HTR-8/SVneo (cell line): ENCODE data around the gene C10orf88.
A peak's percentile ranks its signal among the peaks of the same experiment; 100 is the strongest.

Source experiments
- DNase-seq: peaks from one replicate; pipeline ENCODE4 v3.0.0; 2011; ENCODE audit warnings: low spot score, mixed read lengths; ENCODE audit not compliant: insufficient read length
- FAIRE-seq: peaks from 2 replicates; lab custom pipeline; 2011; peaks lifted over from hg19 to GRCh38; lab: Jason Lieb, UNC

C10orf88 gene, protein sequence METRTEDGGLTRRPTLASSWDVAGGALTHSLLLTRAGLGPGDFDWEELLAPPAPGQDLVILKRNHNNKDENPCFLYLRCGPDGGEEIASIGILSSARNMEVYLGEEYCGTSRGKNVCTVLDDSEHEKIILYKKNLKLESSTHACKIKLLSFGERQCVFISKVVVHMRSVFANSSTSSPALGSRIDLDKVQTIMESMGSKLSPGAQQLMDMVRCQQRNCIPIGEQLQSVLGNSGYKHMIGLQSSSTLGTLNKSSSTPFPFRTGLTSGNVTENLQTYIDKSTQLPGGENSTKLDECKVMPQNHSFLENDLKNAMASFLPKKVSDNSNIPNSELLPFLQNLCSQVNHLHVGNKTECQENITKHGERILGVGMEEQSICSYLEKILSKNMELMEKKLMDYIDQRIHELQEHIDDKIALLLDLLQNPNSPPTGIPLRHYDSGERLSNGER

DNA sequence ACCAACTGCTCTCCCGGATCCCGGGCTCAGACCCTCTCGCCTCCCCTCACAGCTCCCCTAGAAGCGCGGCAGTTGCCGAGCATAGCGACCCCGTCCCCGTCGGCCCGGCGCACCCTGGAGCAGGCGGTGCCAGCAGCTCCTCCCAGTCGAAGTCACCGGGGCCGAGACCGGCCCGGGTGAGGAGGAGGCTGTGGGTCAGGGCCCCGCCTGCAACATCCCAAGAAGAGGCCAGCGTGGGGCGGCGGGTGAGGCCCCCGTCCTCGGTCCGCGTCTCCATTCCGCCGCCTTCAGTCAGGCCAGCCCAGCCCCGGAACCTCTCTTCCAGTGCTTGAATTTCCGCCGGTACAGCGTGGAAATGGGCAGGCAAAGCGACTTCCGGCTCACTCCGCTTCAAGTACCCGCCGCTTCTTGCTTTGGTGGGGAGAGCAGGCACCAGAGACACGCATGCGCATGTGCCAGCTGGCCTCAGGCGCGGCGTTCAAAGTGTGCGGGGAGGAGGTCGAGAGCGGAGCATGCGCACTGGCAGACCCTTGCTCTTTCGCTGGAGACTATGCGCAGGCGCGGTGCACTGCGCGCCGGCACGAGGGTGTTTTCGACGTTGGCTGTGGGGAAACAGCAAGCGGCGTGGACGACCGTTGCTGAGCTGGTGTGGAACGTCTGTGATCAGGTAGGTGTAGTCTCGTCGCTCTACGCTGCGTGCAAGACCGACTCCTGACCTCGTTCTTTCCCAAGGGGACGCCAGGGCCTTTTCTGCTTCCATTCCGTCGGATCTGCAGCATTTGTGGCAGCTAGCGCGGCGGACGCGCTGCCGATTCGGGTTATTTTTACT is at the start of gene C10orf88:
TSS of gene C10orf88 (minus strand) at position 326 of the 829 bp plus-strand sequence. CDS start at position 277, 49 bp downstream.
- DNase-seq (peak; percentile 94), FAIRE-seq (peak; percentile 82)

DNA sequence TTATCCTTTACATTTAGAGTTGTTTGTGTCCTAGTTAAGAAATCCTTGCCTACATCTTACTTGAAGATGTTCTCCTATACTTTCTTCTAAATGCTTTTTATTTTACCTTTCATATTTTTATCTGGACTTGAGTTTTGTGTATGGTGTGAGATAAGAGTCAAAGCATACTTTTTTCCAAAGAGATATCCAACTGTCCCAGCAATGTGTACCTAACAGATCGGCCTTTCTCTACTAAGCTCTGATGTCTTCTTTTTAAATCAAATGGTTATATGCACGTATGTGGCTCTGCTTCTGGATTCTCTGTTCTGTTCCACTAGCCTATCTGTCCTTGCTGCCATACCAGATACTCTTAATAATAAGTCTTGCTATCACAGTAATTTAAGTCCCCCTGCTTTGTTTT is 47.3 kb upstream of the C10orf88 start:
- FAIRE-seq (no peak), DNase-seq (no peak)

DNA sequence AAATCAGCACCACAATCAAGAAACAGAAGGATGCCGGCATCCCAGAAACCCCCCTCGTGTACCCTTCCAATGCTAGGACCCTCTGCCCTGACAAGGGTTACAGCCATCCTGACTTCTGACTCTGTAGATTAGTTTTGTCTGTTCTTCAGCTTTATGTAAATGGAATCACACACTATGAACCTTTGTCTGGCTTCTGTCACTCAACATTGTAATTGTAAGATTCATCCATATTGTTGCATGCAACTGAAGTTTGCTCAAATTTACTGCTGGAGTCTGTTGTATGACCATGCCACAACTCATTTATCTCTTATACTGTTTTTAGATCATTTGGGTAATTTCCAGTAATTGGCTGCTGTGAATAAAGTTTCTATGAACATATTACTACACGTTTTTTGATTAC is 46.1 kb upstream of the C10orf88 start:
- FAIRE-seq: no peak
- DNase-seq: no peak

DNA sequence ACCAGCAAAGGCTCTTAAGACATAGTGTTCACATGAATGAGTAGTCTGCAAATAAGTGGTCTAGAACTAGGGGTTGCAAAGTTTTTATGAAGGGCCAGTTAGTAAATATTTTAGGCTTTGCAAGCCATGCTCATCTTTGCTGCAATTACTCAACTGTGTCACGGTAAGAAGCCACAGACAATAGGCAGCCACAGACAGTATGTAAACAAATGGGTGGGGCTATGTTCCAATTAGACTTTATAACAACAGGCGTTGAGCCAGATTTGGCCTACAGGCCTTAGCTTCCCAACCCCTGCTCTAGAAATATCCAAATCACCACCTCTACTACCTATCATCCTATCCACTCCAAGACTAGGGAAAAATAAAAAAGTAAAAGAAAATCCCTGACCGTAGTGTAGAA is 45.3 kb upstream of the C10orf88 start:
- no peak for DNase-seq
- FAIRE-seq: no peak

DNA sequence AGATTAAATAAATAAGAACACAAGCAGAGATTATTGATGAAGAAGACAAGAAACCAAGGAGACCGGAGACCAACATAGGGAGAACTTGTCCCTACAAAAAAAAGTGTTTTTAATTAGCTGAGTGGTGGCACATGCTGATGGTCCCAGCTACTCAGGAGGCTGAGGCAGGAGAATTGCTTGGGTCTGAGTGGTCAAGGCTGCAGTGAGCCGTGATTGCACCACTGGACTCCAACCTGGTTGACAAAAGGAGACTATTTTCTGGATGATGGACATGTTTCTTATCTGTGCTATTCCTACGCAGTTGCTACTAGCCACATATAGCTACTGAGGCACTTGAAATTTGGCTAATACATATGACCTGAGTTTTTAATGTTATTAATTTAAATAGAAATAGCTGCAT is 44.9 kb upstream of the C10orf88 start:
- no peak for FAIRE-seq

DNA sequence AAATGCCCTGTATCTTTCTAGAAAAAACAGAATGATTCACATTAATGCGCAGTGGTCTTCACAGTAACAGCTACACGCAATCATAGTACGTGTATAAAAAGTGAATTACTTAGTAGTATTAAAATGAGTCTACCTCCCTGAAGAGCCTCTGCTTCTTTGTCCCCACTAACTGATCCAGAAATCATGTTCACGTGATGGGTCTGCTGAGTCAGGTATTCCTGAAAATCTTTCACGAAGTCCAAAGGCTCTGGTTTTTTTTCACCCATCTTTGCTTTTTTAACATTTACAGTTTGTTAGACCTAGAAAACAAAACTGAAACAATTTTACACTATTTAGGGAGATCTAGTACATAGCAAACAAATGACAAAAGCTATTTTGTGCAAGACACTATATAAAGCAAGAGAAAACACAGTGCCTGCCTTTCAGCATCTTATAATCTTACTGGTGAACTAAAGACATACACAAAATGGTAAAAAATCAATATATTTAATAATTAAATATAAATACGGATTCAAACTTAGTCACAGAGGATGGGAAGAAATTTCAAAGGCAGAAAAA is 44.4 kb upstream of the C10orf88 start:
- DNase-seq: no peak
- FAIRE-seq: no peak

More for the DNA sequence above, 44.9 kb upstream of the C10orf88 start:
- no peak for DNase-seq

DNA sequence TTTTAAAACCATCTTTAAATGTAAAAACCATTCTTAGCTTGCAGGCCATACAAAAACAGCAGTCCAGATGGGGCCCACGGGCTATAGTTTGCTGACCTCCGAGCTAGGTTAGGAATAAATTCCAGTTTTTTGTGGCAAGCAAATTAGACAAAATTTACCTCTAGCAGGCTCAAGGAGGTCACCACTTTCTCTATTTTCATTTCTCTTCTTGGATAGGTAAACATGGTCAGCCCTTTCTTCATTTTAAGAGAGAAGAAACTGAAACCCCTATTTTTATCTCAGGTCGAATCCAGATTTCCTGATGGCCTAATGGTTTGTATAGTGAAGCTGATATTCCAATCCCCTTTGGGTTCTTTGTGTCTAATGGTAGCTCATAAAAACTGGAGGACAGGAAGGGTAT is 43.8 kb upstream of the C10orf88 start:
- DNase-seq (no peak), FAIRE-seq (no peak)

DNA sequence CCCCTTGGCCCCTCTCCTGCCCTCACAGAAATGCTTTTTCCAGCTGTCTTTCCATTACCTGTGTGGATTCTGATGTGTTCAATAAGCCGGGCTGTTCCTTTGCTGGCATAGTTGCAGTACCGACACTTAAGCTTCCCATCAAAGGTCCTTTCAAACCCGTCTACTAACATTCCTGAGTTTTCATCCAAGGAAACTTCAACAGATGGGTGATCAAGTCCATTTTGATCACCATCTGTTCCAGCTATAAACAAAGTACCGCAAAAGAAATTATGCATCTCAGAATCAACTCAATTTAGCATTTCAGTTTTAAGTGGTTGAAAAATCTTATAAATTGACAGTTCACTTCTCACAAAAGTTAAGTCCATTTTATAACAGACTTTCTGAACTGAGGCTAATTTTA is 41.9 kb upstream of the C10orf88 start:
- FAIRE-seq: no peak
- no peak for DNase-seq

DNA sequence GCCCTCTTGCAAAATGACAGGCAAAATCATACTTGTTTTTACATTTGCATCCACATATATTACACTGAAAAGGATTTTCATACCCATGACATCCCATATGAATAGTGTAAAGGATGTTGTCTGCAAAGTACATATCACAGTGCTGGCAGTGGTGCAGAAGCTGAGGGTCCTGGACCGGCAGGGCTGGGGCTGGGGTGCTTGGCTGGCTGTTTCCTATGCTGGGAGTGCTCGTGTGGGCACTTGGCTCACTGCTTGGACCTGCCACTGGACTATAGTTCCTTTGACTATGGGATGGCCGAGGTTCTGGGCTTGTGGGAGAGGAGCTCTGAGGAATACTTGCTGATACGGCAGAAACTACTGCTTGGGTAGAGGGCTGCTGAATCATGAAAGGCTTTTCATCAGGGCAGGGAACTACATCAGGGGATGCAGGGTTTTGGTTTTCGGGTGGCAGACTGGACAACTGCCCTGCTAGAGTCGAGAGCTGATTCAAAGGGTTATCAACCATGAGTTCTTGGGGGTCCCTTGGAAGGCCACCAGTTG is 39.8 kb upstream of the C10orf88 start:
- FAIRE-seq: no peak
- DNase-seq: no peak

DNA sequence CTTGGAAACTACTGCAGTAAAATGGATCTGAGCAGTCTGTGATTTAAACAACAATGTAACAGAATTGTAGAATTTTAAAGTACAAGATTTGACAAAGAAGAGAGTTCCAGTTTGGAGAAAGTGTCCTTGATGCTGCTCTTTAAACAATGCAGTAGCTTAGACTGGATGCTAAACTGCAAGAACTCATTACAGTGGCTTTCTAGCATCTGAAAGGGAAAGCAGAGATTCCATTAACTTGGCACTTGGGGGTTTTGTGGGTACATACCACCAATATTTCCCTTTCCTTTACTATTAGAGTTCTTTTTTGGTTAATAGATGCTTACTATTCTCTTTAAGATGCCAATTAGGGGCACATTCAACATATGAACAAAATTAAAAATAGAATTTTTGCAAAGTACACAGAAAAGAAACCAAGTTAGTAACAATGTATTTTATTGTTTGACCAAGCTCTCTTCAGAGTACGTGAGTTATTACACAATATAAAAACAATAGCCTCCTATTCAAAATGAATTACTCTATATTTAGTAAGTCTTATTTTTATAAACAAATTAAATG is 38.1 kb upstream of the C10orf88 start:
- no peak for FAIRE-seq

DNA sequence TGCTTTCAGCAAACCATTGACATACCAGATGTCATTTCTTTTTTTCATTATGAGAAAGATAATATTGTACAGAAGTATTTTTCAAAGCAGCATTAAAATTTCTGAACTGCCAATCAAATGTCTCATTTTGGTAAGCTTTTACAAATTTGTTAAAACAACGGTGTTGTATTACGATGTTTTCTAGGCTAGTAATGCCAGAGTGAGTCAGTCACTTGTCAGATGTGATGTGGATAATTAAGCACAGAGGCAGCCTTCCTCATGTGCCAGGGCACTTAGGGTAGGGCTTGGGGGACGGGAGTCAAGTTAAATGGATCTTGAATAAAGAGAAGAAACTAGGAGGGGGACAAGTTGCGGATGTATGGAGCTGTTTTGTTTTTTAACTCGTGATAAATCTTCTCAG is 36.3 kb upstream of the C10orf88 start:
- no peak for FAIRE-seq

More for the DNA sequence above, 38.1 kb upstream of the C10orf88 start:
- DNase-seq: no peak

DNA sequence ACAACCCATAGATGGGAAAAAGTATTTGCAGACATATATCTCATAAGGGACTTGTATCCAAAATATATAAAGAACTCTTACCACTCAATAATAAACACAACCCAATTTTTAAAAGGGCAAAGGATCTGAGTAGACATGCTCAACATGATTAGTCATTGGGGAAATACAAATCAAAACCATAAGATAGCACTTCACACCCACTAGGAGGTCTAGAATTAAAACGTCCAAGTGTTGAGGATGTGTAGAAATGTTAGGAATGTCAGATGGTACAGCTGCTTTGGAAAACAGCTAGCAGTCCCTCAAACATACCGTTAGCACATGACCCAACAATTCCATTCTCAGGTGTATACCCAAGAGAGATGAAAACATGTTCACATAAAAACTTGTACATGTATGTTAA is 34.5 kb upstream of the C10orf88 start:
- FAIRE-seq (no peak), DNase-seq (no peak)

More for the DNA sequence above, 36.3 kb upstream of the C10orf88 start:
- no peak for DNase-seq

DNA sequence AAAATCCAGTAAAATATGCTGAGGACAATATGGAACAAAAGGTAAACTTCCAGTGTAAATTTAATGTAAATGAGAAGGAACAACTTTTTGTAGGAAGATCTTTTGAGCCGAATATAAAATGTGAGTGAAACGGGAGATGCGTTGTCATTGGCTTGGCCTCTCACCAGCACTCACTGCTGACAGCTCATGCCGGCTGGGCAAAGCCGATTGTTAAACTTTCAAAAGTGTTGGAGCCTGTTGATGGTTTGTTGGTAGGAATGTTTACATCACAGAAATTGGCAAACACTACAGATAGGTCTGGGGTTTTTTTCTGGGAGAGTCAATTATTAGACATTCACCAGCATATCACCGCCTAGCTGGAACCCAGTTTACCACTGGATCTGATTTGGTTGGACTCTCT is 32.3 kb upstream of the C10orf88 start:
- FAIRE-seq: no peak
- no peak for DNase-seq

DNA sequence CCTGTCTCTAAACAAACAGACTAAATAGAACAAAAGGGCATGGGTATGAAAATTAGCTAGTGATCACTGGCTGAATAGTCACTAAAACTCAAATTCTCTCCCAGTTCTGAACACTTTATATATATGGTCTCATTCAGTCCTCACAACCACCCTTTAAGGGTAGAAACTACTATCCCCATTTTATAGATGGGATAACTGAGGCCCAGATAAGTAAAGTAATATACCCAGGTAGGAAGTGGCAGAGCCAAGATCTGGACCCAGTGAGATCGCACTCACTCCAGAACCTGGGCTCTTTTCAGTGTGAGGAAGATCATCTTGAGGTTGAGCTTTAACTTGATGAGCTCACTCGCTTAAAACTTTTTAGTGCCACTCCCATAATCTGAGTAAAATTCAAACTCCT is 30.7 kb upstream of the C10orf88 start:
- FAIRE-seq: no peak
- DNase-seq: no peak

DNA sequence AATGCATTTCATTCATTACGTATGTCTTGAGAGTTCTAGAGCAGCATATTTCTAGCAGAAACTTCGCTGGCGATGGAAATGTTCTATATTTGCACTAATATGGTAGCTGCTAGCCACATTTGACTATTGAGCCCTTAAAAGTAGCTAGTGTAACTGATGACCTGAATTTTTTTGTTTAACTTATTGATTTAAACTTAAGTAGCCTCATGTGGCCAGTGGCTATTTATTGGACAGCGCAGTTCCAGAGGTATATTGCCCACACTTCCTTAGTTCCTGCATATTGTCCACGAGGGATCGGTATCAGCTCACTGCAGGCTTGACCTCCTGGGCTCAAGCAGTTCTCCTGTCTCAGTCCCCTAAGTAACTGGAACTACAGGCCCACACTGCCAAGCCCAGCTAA is 29.9 kb upstream of the C10orf88 start:
- DNase-seq: no peak
- no peak for FAIRE-seq

DNA sequence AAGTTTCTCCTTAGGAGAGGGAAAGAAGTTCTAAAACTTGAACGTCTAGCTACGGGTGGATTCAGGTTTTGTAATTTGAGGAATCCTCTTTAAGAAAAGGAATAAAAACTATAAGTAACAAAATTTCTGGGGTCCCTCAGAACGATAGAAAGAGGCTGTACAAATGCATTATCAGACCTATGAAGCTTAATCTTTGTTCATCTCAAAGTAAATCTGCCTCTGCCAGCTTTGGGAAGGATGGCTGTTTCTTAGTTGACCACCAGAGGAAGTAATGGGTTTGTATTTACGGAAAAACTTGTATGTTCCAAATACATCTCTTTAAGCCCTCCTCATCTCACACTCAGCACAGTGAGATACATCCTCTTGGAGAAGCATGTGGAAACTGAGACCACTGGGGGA is 27.0 kb upstream of the C10orf88 start:
- FAIRE-seq: no peak

DNA sequence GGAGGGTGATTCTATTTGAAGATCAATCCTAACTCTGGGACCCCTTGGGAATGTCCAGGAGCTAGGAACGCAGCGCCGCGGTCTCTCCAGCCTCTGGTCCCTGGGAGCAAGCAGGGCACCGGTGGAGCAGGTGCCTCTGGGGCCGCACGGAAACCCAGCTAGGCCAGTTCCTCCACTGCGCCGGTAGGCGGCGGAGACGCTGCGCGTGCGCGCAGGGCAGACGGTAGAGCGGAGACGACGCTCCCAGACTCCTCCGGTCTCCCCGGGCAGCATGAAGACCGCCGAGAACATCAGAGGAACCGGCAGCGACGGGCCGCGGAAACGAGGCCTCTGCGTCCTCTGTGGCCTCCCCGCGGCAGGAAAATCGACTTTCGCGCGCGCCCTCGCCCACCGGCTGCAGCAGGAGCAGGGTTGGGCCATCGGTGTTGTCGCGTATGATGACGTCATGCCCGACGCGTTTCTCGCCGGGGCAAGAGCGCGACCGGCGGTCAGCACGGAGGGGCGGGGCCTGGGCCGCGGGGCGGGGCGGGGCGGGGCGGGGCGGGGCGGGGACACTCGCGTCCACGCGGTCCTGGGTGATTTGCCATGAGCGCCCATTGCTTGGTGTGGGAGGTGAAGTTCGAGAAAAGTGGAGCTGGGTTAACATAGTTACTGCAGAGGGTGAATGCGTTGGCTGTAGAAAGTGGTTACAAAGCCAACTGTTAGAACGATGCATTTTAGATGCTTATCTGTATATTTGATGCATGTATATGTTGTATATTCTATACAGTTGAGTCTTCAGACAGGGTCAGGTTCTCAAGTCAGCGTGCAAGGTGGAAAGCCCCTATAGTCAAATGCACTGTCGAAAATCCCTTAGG is 26.4 kb upstream of the C10orf88 start, which contains the start of gene PSTK:
TSS of gene PSTK (plus strand) at position 193 of the 857 bp plus-strand sequence. CDS start at position 272, 79 bp downstream.
- DNase-seq (peak; percentile 75), FAIRE-seq (peak; percentile 16)

More for the DNA sequence above, 27.0 kb upstream of the C10orf88 start:
- DNase-seq: peak; percentile 6

DNA sequence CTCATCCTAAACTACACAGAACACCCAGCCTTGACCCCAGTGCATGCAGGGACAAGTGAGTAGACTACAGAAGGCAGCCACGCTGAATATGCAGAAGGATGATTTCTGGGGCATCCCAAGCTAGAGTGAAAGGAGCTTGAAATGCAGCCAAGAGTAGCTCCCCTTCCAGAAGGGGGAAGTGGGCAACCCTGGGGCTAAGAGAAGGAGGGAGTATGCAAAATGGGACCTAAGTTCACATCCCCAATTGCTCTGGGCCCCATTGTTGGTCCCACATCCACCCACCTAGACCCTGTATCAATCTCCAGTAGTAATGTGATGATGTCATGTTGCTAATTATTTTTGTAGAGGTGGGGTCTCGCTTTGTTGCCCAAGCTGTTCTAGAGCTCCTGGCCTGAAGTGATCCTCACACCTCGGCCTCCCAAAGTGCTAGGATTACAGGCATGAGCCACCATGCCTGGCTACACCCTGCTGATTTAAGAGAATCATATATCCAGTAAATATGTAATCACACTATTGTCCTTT is 20.6 kb upstream of the C10orf88 start:
- DNase-seq (no peak), FAIRE-seq (no peak)

DNA sequence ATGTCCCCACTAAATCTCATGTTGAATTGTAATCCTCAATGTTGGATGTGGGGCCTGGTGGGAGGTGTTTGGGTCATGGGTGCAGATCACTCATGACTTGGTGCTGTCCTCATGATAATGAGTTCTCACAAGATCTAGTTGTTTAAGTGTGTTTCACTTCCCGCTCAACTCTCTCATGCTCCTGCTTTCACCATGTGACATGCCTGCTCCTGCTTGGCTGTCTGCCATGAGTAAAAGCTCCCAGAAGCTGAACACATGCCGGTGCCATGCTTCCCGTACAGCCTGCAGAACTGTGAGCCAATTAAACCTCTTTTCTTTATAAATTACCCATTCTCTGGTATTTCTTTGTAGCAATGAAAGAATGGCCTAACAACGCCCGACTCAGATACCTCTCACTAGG is 20.0 kb upstream of the C10orf88 start:
- FAIRE-seq: no peak
- no peak for DNase-seq
